OCI-LY3 (cell line): Measurements from ENCODE around the gene ARID3C.

Experiments used
- H2AFZ ChIP-seq: fragments of 200-600, 300-600 bp; shearing (Covaris generic); 2 replicates; pipeline ENCODE4 v1.6.0; 2014; ENCODE audit warnings: antibody characterized with exemption, low read depth, low read length
- H3K27ac ChIP-seq: fragments of 200-600, 300-600 bp; sonication (generic); 2 replicates; pipeline ENCODE4 v1.5.1; 2014; ENCODE audit warnings: mild to moderate bottlenecking, low read length, moderate library complexity, mixed read lengths
- H3K27me3 ChIP-seq: fragments of 200-600, 300-600 bp; sonication (generic); 2 replicates; pipeline ENCODE4 v1.6.1; 2014; ENCODE audit warnings: low read depth, low read length, mixed read lengths
- H3K36me3 ChIP-seq: fragments of 200-600, 300-600 bp; sonication (generic); replicated peaks from 2 replicates; pipeline ENCODE3; 2014; ENCODE audit warnings: low read depth, low read length, mixed read lengths
- H3K4me1 ChIP-seq: fragments of 300-600, 200-600 bp; sonication (generic); 2 replicates; pipeline ENCODE4 v1.6.1; 2014; ENCODE audit warnings: low read length, mixed read lengths
- H3K4me2 ChIP-seq: fragments of 200-600, 300-600 bp; sonication (generic); 2 replicates; pipeline ENCODE4 v1.6.1; 2014; ENCODE audit warnings: low read length, mixed read lengths
- H3K4me3 ChIP-seq: fragments of 300-600, 200-600 bp; sonication (generic); 2 replicates; pipeline ENCODE4 v1.5.1; 2014; ENCODE audit warnings: antibody characterized with exemption, mild to moderate bottlenecking, low read length, moderate library complexity
- H3K79me2 ChIP-seq: fragments of 300-600, 200-600 bp; shearing (Covaris generic); 2 replicates; pipeline ENCODE4 v1.6.1; 2014; ENCODE audit warnings: mild to moderate bottlenecking, low read length, mixed read lengths
- H3K9ac ChIP-seq: fragments of 300-600, 200-600 bp; shearing (Covaris generic); 2 replicates; pipeline ENCODE4 v1.6.0; 2014; ENCODE audit warnings: mild to moderate bottlenecking, low read length, moderate library complexity
- H3K9me3 ChIP-seq: fragments of 200-600, 300-600 bp; shearing (Covaris generic); 2 replicates; pipeline ENCODE4 v1.6.1; 2014; ENCODE audit warnings: low read length, mixed read lengths; ENCODE audit not compliant: insufficient read depth
- H4K20me1 ChIP-seq: fragments of 200-600, 300-600 bp; sonication (generic); 2 replicates; pipeline ENCODE4 v1.6.1; 2016; ENCODE audit warnings: low read length, mixed read lengths; ENCODE audit not compliant: insufficient read depth
- EZH2phosphoT487 ChIP-seq: fragments of 200-600 bp; shearing (Covaris generic); IDR thresholded peaks from 2 replicates; pipeline ENCODE4 v1.6.1; 2018; ENCODE audit warnings: antibody characterized with exemption, mixed run types, low read depth
- TF ChIP-seq, protein P1 (sequence below): fragments of 200-600, 300-600 bp; sonication (generic); IDR thresholded peaks from 2 replicates; pipeline ENCODE4 v1.5.1; 2014; ENCODE audit warnings: antibody characterized with exemption, low read length, low read depth

ARID3C gene

GRCh38 chr9:34659592-34660253 is 30.9 kb upstream of the ARID3C start:
- Histone ChIP-seq H2AFZ (no peak overlapping the region), H3K36me3 (no peaks in the 10 kb centered on the region), H4K20me1 (no peaks in the 10 kb centered on the region), H3K9ac (no peak overlapping the region), H3K9me3 (no peaks in the 10 kb centered on the region), H3K4me2 (peak overlapping the region; percentile 19), H3K27me3 (no peaks in the 10 kb centered on the region), H3K4me1 (peaks cover 24% of the 10 kb centered on the region), H3K27ac (no peak overlapping the region), H3K79me2 (no peaks in the 10 kb centered on the region), H3K4me3 (no peak overlapping the region)
- TF ChIP-seq, protein P1, sequence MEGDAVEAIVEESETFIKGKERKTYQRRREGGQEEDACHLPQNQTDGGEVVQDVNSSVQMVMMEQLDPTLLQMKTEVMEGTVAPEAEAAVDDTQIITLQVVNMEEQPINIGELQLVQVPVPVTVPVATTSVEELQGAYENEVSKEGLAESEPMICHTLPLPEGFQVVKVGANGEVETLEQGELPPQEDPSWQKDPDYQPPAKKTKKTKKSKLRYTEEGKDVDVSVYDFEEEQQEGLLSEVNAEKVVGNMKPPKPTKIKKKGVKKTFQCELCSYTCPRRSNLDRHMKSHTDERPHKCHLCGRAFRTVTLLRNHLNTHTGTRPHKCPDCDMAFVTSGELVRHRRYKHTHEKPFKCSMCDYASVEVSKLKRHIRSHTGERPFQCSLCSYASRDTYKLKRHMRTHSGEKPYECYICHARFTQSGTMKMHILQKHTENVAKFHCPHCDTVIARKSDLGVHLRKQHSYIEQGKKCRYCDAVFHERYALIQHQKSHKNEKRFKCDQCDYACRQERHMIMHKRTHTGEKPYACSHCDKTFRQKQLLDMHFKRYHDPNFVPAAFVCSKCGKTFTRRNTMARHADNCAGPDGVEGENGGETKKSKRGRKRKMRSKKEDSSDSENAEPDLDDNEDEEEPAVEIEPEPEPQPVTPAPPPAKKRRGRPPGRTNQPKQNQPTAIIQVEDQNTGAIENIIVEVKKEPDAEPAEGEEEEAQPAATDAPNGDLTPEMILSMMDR: no peak
- no peak for TF ChIP-seq EZH2phosphoT487

- Histone ChIP-seq H2AFZ (no peak overlapping the region), H3K4me2 (no peak overlapping the region), H3K4me3 (no peak overlapping the region), H3K4me1 (peaks cover 19% of the 10 kb centered on the region), H3K9ac (no peak overlapping the region), H3K36me3 (no peaks in the 10 kb centered on the region), H3K27me3 (no peaks in the 10 kb centered on the region), H3K27ac (no peak overlapping the region), H3K79me2 (no peaks in the 10 kb centered on the region), H3K9me3 (no peaks in the 10 kb centered on the region), H4K20me1 (no peaks in the 10 kb centered on the region)
- TF ChIP-seq EZH2phosphoT487: no peak
- TF ChIP-seq, protein P1: no peak
Measured at GRCh38 chr9:34658461-34658860, 29.6 kb upstream of the ARID3C start.

DNA sequence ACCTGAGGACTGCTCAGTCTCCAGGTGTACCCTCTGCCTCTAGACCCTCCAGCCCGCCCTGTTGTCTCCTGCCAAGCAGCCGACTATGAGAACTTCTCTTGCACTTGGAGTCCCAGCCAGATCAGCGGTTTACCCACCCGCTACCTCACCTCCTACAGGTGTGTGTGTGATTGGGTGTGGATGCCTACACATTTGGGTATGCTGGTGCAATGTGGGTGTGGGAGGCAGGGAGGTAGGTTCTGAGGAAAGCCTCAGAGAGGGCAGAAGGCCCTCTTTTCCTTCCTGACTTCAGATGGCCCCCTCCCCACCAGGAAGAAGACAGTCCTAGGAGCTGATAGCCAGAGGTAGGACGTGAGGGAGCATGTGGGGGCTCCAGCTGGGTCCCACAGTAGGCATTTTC is 28.1 kb upstream of the ARID3C start:
- no peak for TF ChIP-seq EZH2phosphoT487
- TF ChIP-seq, protein P1: no peak

GRCh38 chr9:34655394-34655793 is 26.5 kb upstream of the ARID3C start:
- no peaks in the 10 kb centered on the region for H4K20me1 ChIP-seq
- no peaks in the 10 kb centered on the region for H3K9me3 ChIP-seq
- H3K27ac ChIP-seq: no peak overlapping the region
- no peaks in the 10 kb centered on the region for H3K27me3 ChIP-seq
- no peak for TF ChIP-seq EZH2phosphoT487
- TF ChIP-seq, protein P1: no peak
- no peaks in the 10 kb centered on the region for H3K36me3 ChIP-seq
- H2AFZ ChIP-seq: no peak overlapping the region
- no peaks in the 10 kb centered on the region for H3K79me2 ChIP-seq
- peaks cover 19% of the 10 kb centered on the region for H3K4me1 ChIP-seq
- H3K4me3 ChIP-seq: no peak overlapping the region
- no peak overlapping the region for H3K4me2 ChIP-seq
- no peak overlapping the region for H3K9ac ChIP-seq

More for the DNA sequence above, 28.1 kb upstream of the ARID3C start:
- peaks cover 19% of the 10 kb centered on the region for H3K4me1 ChIP-seq
- H4K20me1 ChIP-seq: no peaks in the 10 kb centered on the region
- H3K27me3 ChIP-seq: no peaks in the 10 kb centered on the region
- no peak overlapping the region for H3K27ac ChIP-seq
- no peaks in the 10 kb centered on the region for H3K9me3 ChIP-seq
- no peak overlapping the region for H3K4me3 ChIP-seq
- no peaks in the 10 kb centered on the region for H3K79me2 ChIP-seq
- H3K4me2 ChIP-seq: no peak overlapping the region
- no peaks in the 10 kb centered on the region for H3K36me3 ChIP-seq
- H3K9ac ChIP-seq: no peak overlapping the region
- no peak overlapping the region for H2AFZ ChIP-seq
